GDM1 (cell line): Measurements from ENCODE around the gene PDE1A.

Experiments used
- DNase-seq: peaks from one replicate; lab custom pipeline; 2025; lab: John Stamatoyannopoulos, UW

PDE1A gene

GRCh38 chr2:182267971-182268370 lies 158.9 kb downstream of the PDE1A start:
- no peak for DNase-seq

GRCh38 chr2:182266909-182267308 lies 159.9 kb downstream of the PDE1A start:
- no peak for DNase-seq

GRCh38 chr2:182265718-182266117 lies 161.1 kb downstream of the PDE1A start:
- DNase-seq = no peak

GRCh38 chr2:182261860-182262387 lies 164.9 kb downstream of the PDE1A start:
- no peak for DNase-seq

GRCh38 chr2:182259629-182260150 lies 167.1 kb downstream of the PDE1A start:
- DNase-seq = no peak

- no peak for DNase-seq
Observed at GRCh38 chr2:182252534-182252933, 174.3 kb downstream of the PDE1A start.

GRCh38 chr2:182248898-182249297 lies 177.9 kb downstream of the PDE1A start:
- DNase-seq = no peak

GRCh38 chr2:182248362-182248761 lies 178.5 kb downstream of the PDE1A start:
- no peak for DNase-seq

GRCh38 chr2:182247831-182248230 lies 179.0 kb downstream of the PDE1A start:
- DNase-seq = no peak

- no peak for DNase-seq
Observed at GRCh38 chr2:182245963-182246362, 180.9 kb downstream of the PDE1A start.

GRCh38 chr2:182242609-182243008 lies 184.2 kb downstream of the PDE1A start:
- DNase-seq = no peak

- no peak for DNase-seq
Observed at GRCh38 chr2:182241936-182242335, 184.9 kb downstream of the PDE1A start.

GRCh38 chr2:182240862-182241371 lies 185.9 kb downstream of the PDE1A start:
- no peak for DNase-seq

GRCh38 chr2:182230561-182230960 lies 196.3 kb downstream of the PDE1A start:
- no peak for DNase-seq

GRCh38 chr2:182229297-182229696 lies 197.5 kb downstream of the PDE1A start:
- DNase-seq = no peak

GRCh38 chr2:182228741-182229140 lies 198.1 kb downstream of the PDE1A start:
- DNase-seq = no peak

- no peak for DNase-seq
Observed at GRCh38 chr2:182228073-182228473, 198.8 kb downstream of the PDE1A start.

- no peak for DNase-seq
Observed at GRCh38 chr2:182226807-182227206, 200.0 kb downstream of the PDE1A start.

GRCh38 chr2:182224669-182225068 lies 202.2 kb downstream of the PDE1A start:
- DNase-seq = no peak

- DNase-seq = no peak
Observed at GRCh38 chr2:182220998-182221397, 205.8 kb downstream of the PDE1A start.

- no peak for DNase-seq
Observed at GRCh38 chr2:182220335-182220734, 206.5 kb downstream of the PDE1A start.

GRCh38 chr2:182210669-182211068 lies 216.2 kb downstream of the PDE1A start:
- DNase-seq = no peak

GRCh38 chr2:182208421-182208820 lies 218.4 kb downstream of the PDE1A start:
- no peak for DNase-seq

- DNase-seq = no peak
Observed at GRCh38 chr2:182207049-182207746, 219.6 kb downstream of the PDE1A start.
